ENCODE results near the gene ZNF544. TPM values are rescaled to one million over a fixed set of nuclear protein-coding genes. Genes with fewer than 3 reads are reported as not detected.

Gene ZNF544
- polyA plus RNA-seq, 1 experiment = 33.4 TPM

- H3K36me3 ChIP-seq (ENCODE audit: control insufficient read depth, insufficient read depth, low read length) = peaks cover 8% of the 10 kb centered on the region
Measured at GRCh38 chr19:58265100-58265499, 36.4 kb downstream of the ZNF544 start.

GRCh38 chr19:58268344-58268743, 39.6 kb downstream of the ZNF544 start:
- no peak overlapping the region for H3K4me3 ChIP-seq (ENCODE audit: low read depth, low read length)
- H3K27me3 ChIP-seq (ENCODE audit: control insufficient read depth, insufficient read depth, low read length) = no peaks in the 10 kb centered on the region
- no peak for DNase-seq (ENCODE audit: low read depth)
- POLR2A ChIA-PET = no interaction called here
- TF ChIP-seq CTCF (IDR thresholded peaks at IDR 0.05; ENCODE audit: insufficient read depth, low read depth, low read length) = no peak
- CTCF ChIA-PET = interaction anchor here (0.6 kb wide), 1 partner anchor 288 kb away, joined by 3 read pairs; no protein-coding TSS in a partner anchor
- peaks cover 2% of the 10 kb centered on the region for H3K36me3 ChIP-seq (ENCODE audit: control insufficient read depth, insufficient read depth, low read length)

More at GRCh38 chr19:58265100-58265499, 36.4 kb downstream of the ZNF544 start:
- ChIA-PET CTCF (no interaction called here), POLR2A (no interaction called here)
- no peak for DNase-seq (ENCODE audit: low read depth)
- Histone ChIP-seq H3K27me3 (ENCODE audit: control insufficient read depth, insufficient read depth, low read length) (no peaks in the 10 kb centered on the region), H3K4me3 (ENCODE audit: low read depth, low read length) (no peak overlapping the region)
- TF ChIP-seq CTCF (IDR thresholded peaks at IDR 0.05; ENCODE audit: insufficient read depth, low read depth, low read length) = no peak

- TF ChIP-seq CTCF (IDR thresholded peaks at IDR 0.05; ENCODE audit: insufficient read depth, low read depth, low read length) = no peak
- ChIA-PET POLR2A (no interaction called here), CTCF (no interaction called here)
- Histone ChIP-seq H3K27me3 (ENCODE audit: control insufficient read depth, insufficient read depth, low read length) (no peaks in the 10 kb centered on the region), H3K4me3 (ENCODE audit: low read depth, low read length) (no peak overlapping the region), H3K36me3 (ENCODE audit: control insufficient read depth, insufficient read depth, low read length) (no peaks in the 10 kb centered on the region)
- DNase-seq (ENCODE audit: low read depth) = no peak
Measured at GRCh38 chr19:58274771-58275201, 46.1 kb downstream of the ZNF544 start.

- POLR2A ChIA-PET = no interaction called here
- DNase-seq (ENCODE audit: low read depth) = no peak
- Histone ChIP-seq H3K36me3 (ENCODE audit: control insufficient read depth, insufficient read depth, low read length) (no peaks in the 10 kb centered on the region), H3K4me3 (ENCODE audit: low read depth, low read length) (no peak overlapping the region), H3K27me3 (ENCODE audit: control insufficient read depth, insufficient read depth, low read length) (no peaks in the 10 kb centered on the region)
- no peak for TF ChIP-seq CTCF (IDR thresholded peaks at IDR 0.05; ENCODE audit: insufficient read depth, low read depth, low read length)
- CTCF ChIA-PET = interaction anchor here (0.6 kb wide), 2 partner anchors 13 to 51 kb away, joined by 4 to 5 read pairs; no protein-coding TSS in a partner anchor
Measured at GRCh38 chr19:58275564-58275963, 46.9 kb downstream of the ZNF544 start.

- Histone ChIP-seq H3K36me3 (ENCODE audit: control insufficient read depth, insufficient read depth, low read length) (no peaks in the 10 kb centered on the region), H3K4me3 (ENCODE audit: low read depth, low read length) (no peak overlapping the region), H3K27me3 (ENCODE audit: control insufficient read depth, insufficient read depth, low read length) (no peaks in the 10 kb centered on the region)
- ChIA-PET CTCF (no interaction called here), POLR2A (no interaction called here)
- no peak for DNase-seq (ENCODE audit: low read depth)
- no peak for TF ChIP-seq CTCF (IDR thresholded peaks at IDR 0.05; ENCODE audit: insufficient read depth, low read depth, low read length)
Measured at GRCh38 chr19:58277197-58277596, 48.5 kb downstream of the ZNF544 start.

Data from BJ (cell line).